Activated CD4-positive, alpha-beta T cell treated with anti-CD3 and anti-CD28 coated beads, Interleukin-2, amount 50 U/mL, for 16 hours (primary cell): ENCODE data around the gene ARL6IP4.

Experiments used
- DNase-seq: peaks from one replicate; pipeline ENCODE4 v3.0.0-alpha.2; 2020

ARL6IP4 gene

DNA sequence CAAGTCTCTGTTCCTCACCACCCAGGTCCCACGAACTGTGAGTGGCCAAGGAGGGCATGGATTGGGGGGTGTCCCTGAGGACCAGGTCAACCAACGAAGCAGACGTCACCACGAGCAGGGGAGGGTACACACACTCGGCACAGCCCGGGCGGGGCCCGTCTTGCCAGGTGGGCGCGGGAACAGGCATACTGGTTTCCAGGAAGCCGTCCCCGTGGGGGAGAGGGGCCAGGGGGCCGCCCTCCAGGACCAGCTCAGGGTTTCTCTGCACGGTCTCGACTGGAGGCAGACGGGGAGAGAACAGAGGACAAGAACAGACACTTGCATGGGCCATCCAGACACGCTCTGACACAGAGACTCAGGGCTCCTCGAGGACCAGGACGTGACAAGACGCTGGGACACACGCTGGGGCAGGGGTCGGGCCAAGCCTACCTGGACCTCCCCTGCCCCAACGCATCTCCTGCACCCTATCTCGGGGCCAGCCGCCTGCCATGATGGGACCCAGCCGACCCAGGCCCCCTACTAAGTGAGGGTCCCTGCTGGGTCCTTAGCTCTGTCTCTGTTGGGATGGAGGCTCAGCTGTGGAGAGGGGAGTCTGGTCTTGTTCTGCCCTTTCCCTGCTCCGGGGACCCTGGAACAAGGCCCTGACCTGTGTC, 11.3 kb downstream of the ARL6IP4 start:
- DNase-seq = no peak

DNA sequence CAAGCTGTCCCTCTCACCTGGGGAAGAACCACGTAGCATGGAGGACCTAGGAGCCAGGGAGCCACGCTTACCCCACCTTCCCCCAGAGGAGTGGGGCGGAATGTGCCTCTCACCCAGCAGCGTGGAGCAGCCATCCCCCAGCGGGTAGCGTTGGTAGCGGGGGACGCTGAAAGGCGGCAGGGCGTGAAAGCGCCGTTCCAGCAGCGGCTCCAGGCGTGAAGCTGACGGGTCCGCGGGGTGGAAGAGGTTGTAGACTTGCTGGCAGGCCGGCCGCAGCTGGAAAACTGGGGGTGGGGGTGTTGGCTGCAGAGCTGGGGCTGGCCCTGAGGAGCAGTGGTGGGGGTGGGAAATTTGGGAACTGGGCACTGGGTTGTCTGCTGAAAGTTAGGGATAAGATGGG, 11.9 kb downstream of the ARL6IP4 start:
- DNase-seq = no peak

- DNase-seq = no peak
These were observed 13.7 kb downstream of the ARL6IP4 start for GRCh38 chr12:122994140-122994675.

DNA sequence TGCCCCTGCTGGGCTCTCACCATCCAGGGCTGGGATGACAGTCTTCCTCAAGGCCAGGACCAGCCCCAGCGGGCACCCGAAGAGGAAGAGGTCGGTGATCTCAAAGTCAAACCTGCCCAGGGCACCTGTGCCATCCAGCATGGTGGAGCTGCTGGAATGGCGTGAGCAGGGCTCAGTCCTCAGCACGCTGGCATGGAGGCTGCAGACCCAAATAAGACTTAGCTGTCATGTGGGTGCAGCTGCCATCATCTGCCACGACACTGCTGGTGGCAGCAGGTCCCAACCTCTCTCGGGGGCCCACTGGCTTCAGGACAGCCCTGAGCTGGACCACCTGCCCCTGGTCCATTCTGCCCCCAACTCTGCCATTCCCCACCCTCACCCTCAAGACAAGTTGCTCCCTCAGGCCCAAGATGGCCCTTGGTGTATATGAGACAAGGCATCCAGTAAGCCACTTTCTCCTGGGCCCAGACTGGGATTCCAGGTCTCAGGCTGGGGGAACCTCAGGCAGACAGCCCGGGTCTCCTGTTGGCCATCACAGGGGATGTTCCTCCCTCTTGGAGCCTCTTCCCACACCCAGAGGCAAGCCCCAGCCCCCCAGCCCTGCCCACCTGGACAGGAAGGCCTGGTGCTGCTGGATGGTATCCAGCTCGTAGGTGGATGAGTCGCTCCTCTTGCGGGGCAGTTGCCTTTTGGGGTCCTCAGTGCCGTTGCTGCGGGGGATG, 14.5 kb downstream of the ARL6IP4 start:
- DNase-seq = no peak

DNA sequence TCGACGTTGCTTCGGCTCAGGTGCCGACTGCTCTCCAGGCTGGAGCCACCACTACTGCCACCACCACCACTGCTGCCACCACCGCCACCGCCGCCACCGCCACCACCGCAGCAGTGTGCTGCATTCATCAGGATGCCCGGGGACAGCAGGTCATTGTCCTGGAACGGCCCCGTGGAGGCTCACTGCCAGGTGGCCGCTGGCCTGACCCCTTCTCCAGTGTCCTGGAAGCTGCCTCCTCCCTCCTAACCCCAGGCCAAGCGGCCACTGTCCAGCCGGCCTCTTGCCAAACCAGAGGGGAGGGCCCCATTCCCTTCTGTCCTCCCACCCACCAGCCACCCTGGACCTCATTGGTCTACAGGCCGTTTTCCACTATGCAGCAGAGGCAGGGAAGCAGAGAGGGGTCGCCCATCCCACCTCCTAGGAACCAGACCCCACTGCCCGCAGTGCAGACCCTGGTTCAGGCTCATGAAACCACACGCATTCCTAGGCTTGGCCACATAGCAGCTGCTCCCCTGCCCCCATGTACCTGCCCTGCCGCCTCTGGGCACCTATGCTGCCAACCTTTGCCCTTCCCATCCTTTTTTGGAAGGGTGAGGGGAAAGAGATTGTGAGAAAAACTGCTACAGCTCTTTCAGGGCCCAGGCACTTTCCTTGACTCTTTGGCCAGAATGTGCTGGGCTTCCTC, 15.2 kb downstream of the ARL6IP4 start:
- no peak for DNase-seq

DNA sequence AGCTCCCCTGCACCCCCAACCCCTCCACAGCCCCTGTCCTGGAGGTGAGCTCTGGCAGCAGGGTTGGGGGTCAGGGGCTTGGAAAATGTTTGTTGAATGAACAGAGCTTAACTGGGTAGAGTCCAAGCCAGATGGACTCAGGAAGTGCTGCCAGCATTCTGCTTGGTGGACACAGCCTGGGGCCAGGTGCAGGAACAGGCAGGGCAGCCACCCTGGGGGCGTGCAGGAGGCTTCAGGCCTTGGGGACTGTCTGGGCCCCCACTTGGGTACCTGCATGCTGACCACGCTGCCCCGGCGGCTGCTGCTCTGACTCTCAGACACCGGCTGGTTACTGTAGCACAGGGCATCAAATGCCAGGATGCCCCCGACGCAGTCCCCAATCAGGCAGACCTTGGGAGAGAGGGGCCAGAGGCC, 15.7 kb downstream of the ARL6IP4 start:
- no peak for DNase-seq

GRCh38 chr12:122996621-122997342, 16.3 kb downstream of the ARL6IP4 start:
- DNase-seq = no peak

GRCh38 chr12:122997343-122998250, 17.1 kb downstream of the ARL6IP4 start:
- DNase-seq = no peak

- no peak for DNase-seq
These were observed 17.8 kb downstream of the ARL6IP4 start for GRCh38 chr12:122998316-122998715.

- DNase-seq = no peak
These were observed 18.9 kb downstream of the ARL6IP4 start for GRCh38 chr12:122999196-122999946.

DNA sequence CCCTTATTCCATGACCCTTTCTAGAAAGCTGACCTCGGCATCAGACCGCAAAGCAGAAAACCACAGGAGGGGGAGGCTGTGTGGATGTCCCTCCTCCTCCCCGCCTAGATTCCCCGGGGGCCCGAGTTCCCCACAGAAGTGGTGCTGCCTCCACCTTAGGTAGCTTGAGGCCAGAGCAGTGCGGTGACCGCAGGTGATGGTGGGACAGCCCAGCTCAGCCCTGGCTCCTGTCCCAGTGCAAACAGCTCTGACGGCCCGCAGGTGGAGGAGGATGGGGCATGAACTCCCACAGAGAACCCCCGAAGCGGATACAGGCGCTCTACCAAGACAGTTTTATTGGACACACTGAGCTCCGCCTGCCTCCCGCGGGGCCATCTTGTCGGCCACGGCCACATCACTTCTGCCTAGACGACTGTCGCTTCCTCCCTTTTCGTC, 19.5 kb downstream of the ARL6IP4 start:
- DNase-seq = no peak

DNA sequence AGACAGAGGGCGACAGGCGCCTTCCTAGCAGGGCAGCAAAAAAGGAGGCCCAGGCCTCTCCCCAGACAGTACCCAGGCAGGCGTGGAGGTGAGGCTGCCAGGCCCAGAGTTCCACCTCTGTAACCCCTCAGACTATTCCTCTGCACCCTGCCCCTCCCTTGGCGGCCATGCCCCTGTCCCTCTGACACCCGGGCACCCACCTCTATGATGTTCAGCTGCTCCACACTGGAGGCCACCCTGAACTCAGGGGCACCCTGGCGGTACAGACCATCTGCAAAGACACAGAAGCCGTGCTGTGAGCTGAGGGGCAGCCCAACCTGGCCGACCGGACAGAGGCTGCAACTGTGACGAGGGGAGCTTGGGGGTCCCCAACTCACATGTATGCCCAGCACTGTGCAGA, 20.1 kb downstream of the ARL6IP4 start:
- no peak for DNase-seq

GRCh38 chr12:123001464-123001863, 21.0 kb downstream of the ARL6IP4 start:
- DNase-seq = no peak

DNA sequence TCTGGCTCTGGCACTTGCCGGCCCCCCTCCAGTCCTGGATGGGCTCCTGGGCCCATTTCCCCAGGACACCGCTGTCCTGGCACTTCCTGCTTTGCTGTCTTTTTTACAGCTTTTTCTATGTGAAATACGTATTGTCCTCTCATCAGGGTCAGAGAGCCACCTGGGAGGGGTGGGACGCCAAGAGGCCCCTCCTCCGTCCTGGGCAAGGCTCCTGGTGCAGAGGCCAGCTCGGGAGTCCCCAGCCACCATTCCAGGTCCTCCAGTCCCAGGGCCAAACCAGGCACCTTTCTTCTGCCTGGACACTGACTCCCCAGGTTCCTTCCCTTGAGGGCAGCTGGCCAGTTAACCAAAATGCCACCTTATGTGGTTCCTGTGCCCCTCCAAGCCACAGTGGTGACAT, 22.8 kb downstream of the ARL6IP4 start:
- DNase-seq = no peak

DNA sequence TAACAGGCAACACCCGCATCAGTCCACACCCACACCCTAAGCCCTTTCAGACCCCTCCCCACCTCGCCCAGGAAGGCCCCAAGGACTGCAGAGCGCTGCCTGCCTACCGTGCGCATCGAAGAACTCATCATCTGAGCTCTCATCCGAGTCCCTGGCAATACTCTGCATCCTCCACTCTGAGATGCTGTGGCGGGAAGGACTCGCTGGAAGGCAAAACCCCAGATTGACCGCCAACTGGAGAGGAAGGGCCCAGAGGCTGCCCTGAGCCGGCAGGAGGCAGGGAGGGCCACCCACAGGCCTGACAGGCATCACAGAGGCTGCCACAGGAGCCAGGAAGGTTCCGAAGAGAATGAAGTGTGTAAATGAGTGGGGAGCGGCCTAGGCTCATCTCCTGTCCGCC, 23.8 kb downstream of the ARL6IP4 start:
- no peak for DNase-seq

- no peak for DNase-seq
These were observed 24.7 kb downstream of the ARL6IP4 start for GRCh38 chr12:123005081-123005626.

DNA sequence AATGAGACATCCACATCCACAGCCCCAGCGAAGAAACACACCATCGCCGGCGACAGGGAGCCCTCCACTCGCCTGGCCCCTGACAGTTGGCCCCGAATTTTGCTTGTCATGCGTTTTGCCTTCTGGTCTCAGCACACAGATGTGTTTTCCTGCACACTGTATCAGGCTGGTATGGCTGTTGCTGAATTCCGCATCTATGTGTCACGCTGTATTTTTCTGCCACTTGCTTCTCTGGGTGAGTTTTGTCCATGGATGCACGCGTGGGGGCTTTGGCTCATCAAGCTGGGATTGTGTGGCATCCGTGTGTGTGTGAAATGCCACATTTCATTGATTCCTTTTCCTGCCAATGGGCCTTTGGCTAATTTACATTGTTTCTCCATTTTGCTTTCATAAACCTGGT, 26.5 kb downstream of the ARL6IP4 start:
- no peak for DNase-seq

DNA sequence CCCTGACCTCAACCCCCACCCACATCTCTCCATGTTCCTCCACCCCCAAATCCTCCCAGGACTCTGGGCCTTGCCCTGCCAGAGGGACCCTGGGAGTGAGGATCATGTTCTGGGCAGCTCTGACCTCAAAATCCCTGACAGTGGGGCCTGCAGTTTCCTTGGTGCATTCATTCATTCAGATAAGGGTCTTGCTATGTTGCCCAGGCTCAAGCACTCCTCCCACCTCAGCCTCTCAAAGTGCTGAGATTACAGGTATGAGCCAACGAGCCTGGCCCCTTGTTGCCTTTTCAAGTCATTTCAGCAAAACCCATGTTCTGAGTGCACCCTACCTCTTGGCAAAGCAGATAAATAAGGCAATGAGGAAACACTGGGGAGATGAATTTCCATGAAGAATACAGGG, 29.6 kb downstream of the ARL6IP4 start:
- DNase-seq = no peak

- DNase-seq = no peak
These were observed 30.2 kb downstream of the ARL6IP4 start for GRCh38 chr12:123010681-123011080.

- DNase-seq = no peak
These were observed 31.2 kb downstream of the ARL6IP4 start for GRCh38 chr12:123011701-123012100.
